WTC11 (cell line): ENCODE measurements around the gene CDH11.

Experiments
- CTCF ChIP-seq: fragments of 200-600 bp; IDR thresholded peaks from 2 replicates; pipeline ENCODE4 v1.8.0; 2022; ENCODE audit warnings: antibody characterized with exemption
- ETV6 ChIP-seq: sonication (generic); formaldehyde crosslinking; IDR thresholded peaks from 2 replicates; pipeline ENCODE4 v1.8.1; 2022; ENCODE audit warnings: mild to moderate bottlenecking, missing genetic modification reagents
- NFE2L1 ChIP-seq: sonication (generic); formaldehyde crosslinking; IDR thresholded peaks from 2 replicates; pipeline ENCODE4 v1.8.1; 2023; ENCODE audit warnings: missing genetic modification reagents
- NR3C1 ChIP-seq: sonication (generic); formaldehyde crosslinking; conservative IDR thresholded peaks from 2 replicates; pipeline ENCODE4 v1.8.1; 2023; ENCODE audit warnings: low read depth, mild to moderate bottlenecking, missing genetic modification reagents
- ZBTB43 ChIP-seq: sonication (generic); formaldehyde crosslinking; IDR thresholded peaks from 2 replicates; pipeline ENCODE4 v1.8.1; 2023; ENCODE audit warnings: mild to moderate bottlenecking, missing genetic modification reagents
- ZNF263 ChIP-seq: sonication (generic); formaldehyde crosslinking; IDR thresholded peaks from 2 replicates; pipeline ENCODE4 v1.8.1; 2022; ENCODE audit warnings: low read depth, mild to moderate bottlenecking, moderate library complexity, missing genetic modification reagents
- ZSCAN18 ChIP-seq: fragments of 250-450 bp; sonication (Bioruptor Pico); IDR thresholded peaks from 2 replicates; pipeline ENCODE4 v2.1.2; 2022; ENCODE audit warnings: mild to moderate bottlenecking, moderate library complexity
- TF ChIP-seq, protein P1 (sequence below): sonication (generic); formaldehyde crosslinking; IDR thresholded peaks from 2 replicates; pipeline ENCODE4 v1.8.0; 2022; ENCODE audit warnings: mild to moderate bottlenecking, missing genetic modification reagents

DNA sequence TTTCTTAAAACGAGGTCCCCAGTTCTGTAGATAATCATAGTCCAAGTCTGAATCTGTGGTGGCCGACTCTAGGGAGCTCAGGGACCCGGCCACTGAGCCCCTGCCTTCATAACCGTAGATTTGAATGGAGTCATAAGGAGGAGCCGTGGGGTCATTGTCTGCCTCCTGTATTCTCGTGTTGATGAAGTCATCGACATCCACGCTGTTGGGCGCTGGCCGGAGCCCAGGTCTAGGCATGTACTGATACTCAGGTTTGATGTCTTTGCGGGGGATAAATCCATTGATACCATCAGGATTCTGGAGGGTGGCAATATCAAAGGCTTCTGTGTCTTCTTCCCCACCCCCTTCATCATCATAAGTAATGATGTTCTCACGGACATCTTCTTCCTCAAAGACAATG, 174.2 kb downstream of the CDH11 start:
- TF ChIP-seq ZSCAN18 (CRISPR knock-in tag) (no peak), ZBTB43 (CRISPR knock-in tag) (no peak), ETV6 (CRISPR knock-in tag) (no peak), NFE2L1 (CRISPR knock-in tag) (no peak), CTCF (no peak), NR3C1 (CRISPR knock-in tag) (no peak), ZNF263 (no peak)
- TF ChIP-seq, protein P1, sequence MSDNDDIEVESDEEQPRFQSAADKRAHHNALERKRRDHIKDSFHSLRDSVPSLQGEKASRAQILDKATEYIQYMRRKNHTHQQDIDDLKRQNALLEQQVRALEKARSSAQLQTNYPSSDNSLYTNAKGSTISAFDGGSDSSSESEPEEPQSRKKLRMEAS (CRISPR knock-in tag), result no peak
